HL-60 (cell line): ENCODE data around the gene GTF2A1.
A peak's percentile ranks its signal among the peaks of the same experiment; 100 is the strongest.
"Not testable (repeated sequence)": the region's sequence is repeated elsewhere in the genome, so short reads cannot be mapped to it uniquely, and the experiment has no call there.

Experiments used
- DNase-seq, 2 experiments: peaks; one replicate each; pipeline ENCODE4 v3.0.0-alpha.2; 2010 to 2020; ENCODE audit warnings: low read depth in 1 of 2, low spot score in 1 of 2
- H3K27ac ChIP-seq: fragments of 250-450 bp; sonication (Bioruptor Pico); replicated peaks from 2 replicates; pipeline ENCODE4 v1.5.1; 2020; ENCODE audit warnings: mild to moderate bottlenecking, moderate library complexity
- H3K27me3 ChIP-seq: fragments of 250-450 bp; sonication (Bioruptor Pico); 2 replicates; pipeline ENCODE4 v1.5.1; 2021; ENCODE audit warnings: mild to moderate bottlenecking, moderate library complexity; ENCODE audit not compliant: insufficient read depth, poor library complexity, severe bottlenecking
- H3K4me3 ChIP-seq: replicated peaks from 2 replicates; pipeline ENCODE4 v1.5.1; 2011; ENCODE audit warnings: mild to moderate bottlenecking, control low read depth, low read length; ENCODE audit not compliant: insufficient read depth
- GABPA ChIP-seq: IDR thresholded peaks from 2 replicates; pipeline ENCODE4 v1.6.1; 2012; ENCODE audit warnings: low read depth
- POLR2AphosphoS5 ChIP-seq: IDR thresholded peaks from 2 replicates; pipeline ENCODE4 v1.6.1; 2012; ENCODE audit warnings: low read depth
- REST ChIP-seq: IDR thresholded peaks from 2 replicates; pipeline ENCODE4 v1.6.1; 2012; ENCODE audit warnings: low read depth; ENCODE audit not compliant: insufficient replicate concordance
- SPI1 ChIP-seq: IDR thresholded peaks from 2 replicates; pipeline ENCODE4 v1.6.1; 2012; ENCODE audit warnings: low read depth, mild to moderate bottlenecking, borderline replicate concordance
- TF ChIP-seq, protein P1 (sequence below): IDR thresholded peaks from one replicate; pipeline ENCODE4 v1.5.1; 2011; ENCODE audit warnings: low read length, control low read depth, inconsistent platforms; ENCODE audit not compliant: insufficient read depth

GTF2A1 gene

DNA sequence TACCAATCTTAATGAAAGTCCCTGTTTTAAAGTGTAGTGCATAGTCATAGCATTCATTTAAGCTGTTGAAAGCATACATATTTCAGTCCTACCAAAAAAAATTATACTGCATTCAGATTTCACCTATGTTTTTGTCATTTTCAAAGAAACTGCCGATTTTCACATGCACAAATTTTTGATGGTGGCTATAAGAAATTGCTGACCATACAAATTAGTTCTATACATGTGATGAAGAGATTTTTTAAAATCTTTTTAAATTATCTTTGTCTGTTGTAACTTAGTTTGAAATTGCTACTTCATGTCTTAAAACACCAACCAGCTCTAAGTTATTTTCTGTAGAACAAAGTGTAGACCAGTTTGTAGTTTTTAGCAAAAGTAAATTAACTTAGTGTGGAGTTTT, 3.5 kb upstream of the GTF2A1 start:
- H3K27me3 ChIP-seq: no peaks in the 10 kb centered on the region
- no peak overlapping the region for H3K4me3 ChIP-seq
- TF ChIP-seq SPI1 (no peak), GABPA (no peak), REST (no peak), POLR2AphosphoS5 (no peak)
- TF ChIP-seq, protein P1, sequence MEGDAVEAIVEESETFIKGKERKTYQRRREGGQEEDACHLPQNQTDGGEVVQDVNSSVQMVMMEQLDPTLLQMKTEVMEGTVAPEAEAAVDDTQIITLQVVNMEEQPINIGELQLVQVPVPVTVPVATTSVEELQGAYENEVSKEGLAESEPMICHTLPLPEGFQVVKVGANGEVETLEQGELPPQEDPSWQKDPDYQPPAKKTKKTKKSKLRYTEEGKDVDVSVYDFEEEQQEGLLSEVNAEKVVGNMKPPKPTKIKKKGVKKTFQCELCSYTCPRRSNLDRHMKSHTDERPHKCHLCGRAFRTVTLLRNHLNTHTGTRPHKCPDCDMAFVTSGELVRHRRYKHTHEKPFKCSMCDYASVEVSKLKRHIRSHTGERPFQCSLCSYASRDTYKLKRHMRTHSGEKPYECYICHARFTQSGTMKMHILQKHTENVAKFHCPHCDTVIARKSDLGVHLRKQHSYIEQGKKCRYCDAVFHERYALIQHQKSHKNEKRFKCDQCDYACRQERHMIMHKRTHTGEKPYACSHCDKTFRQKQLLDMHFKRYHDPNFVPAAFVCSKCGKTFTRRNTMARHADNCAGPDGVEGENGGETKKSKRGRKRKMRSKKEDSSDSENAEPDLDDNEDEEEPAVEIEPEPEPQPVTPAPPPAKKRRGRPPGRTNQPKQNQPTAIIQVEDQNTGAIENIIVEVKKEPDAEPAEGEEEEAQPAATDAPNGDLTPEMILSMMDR: no peak
- H3K27ac ChIP-seq: no peak overlapping the region
- DNase-seq: no peak

DNA sequence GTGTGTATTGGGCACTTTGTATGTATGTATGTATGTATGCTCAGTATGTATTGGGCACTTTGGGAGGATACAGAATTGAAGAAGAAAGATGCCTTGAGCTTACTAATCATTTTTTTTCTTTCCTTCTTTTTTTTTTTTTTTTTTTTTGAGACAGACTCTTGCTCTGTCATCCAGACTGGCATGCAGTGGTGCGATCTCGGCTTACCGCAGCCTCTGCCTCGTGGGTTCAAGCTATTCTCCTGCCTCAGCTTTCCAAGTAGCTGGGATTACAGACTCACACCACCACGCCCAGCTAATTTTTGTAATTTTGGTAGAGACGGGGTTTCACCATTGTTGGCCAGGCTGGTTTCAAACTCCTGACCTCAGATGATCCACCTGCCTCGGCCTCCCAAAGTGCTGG, 3.0 kb upstream of the GTF2A1 start:
- not testable (repeated sequence) for H3K4me3 ChIP-seq, H3K27me3 ChIP-seq, DNase-seq, H3K27ac ChIP-seq

DNA sequence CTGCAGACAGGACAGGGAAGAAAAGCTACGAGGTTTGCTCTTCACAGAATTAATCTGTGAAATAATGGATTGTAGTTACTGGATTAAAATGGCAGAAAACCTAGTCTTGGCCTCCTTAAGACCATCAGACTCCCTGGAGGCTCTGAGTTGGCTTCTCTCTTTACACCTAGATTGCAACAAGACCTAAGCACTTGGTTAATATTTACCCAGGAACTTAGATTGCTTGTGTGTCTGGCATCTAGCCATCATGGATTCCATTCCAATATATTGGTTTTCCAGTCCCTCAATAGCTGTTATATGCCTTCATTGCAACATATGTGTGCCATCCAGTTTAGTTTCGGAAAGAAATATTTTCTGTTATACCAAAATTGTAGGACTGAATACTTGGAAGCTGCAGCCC, 1.9 kb upstream of the GTF2A1 start:
- Histone ChIP-seq H3K27me3 (no peaks in the 10 kb centered on the region), H3K27ac (no peak overlapping the region), H3K4me3 (no peak overlapping the region)
- TF ChIP-seq, protein P1: no peak
- no peak for DNase-seq

GRCh38 chr14:81222126-81222525, 1.4 kb upstream of the GTF2A1 start:
- Histone ChIP-seq H3K4me3 (no peak overlapping the region), H3K27me3 (no peaks in the 10 kb centered on the region), H3K27ac (peak overlapping the region; percentile 97)
- TF ChIP-seq, protein P1: no peak
- TF ChIP-seq POLR2AphosphoS5 (no peak), REST (no peak), SPI1 (no peak), GABPA (no peak)
- no peak for DNase-seq
